H1 (cell line): ENCODE data around the gene CA14. TPM values are rescaled to one million over a fixed set of nuclear protein-coding genes. Genes with fewer than 3 reads are reported as not detected.

Experiments
- CTBP2 ChIP-seq: IDR thresholded peaks from 2 replicates; pipeline ENCODE4 v1.7.0; 2011; ENCODE audit warnings: borderline replicate concordance, mild to moderate bottlenecking, moderate library complexity, mixed read lengths, low read length; ENCODE audit not compliant: insufficient read depth, insufficient read length
- EGR1 ChIP-seq: IDR thresholded peaks from 2 replicates; pipeline ENCODE4 v1.6.1; 2011; ENCODE audit warnings: low read depth, low read length, borderline replicate concordance
- EP300 ChIP-seq, 2 experiments: IDR thresholded peaks; 1 replicate in 1 of 2; 2 replicates in 1 of 2; pipeline ENCODE4 v1.6.1; 2011 to 2012; ENCODE audit warnings: low read depth in 2 of 2, low read length in 2 of 2, mild to moderate bottlenecking in 2 of 2, borderline replicate concordance in 1 of 2, inconsistent platforms in 1 of 2, moderate library complexity in 1 of 2
- GTF2F1 ChIP-seq: IDR thresholded peaks from 2 replicates; pipeline ENCODE4 v1.6.1; 2012; ENCODE audit warnings: low read depth, low read length, improper control_type of control experiment, borderline replicate concordance
- KDM4A ChIP-seq: IDR thresholded peaks from one replicate; pipeline ENCODE4 v1.7.1; 2012; ENCODE audit warnings: low read depth, mild to moderate bottlenecking, moderate library complexity, low read length, inconsistent platforms; ENCODE audit not compliant: severe bottlenecking
- KDM5A ChIP-seq: fragments of 200-600 bp; IDR thresholded peaks from 2 replicates; pipeline ENCODE4 v1.7.1; 2012; ENCODE audit warnings: mild to moderate bottlenecking, low read length, inconsistent platforms, mixed read lengths
- MAFK ChIP-seq: IDR thresholded peaks from 2 replicates; pipeline ENCODE4 v1.6.1; 2012; ENCODE audit warnings: low read depth, mild to moderate bottlenecking, improper control_type of control experiment, low read length
- NRF1 ChIP-seq: IDR thresholded peaks from 2 replicates; pipeline ENCODE4 v1.6.1; 2011; ENCODE audit warnings: mild to moderate bottlenecking, low read depth, low read length, improper control_type of control experiment
- POLR2AphosphoS5 ChIP-seq: IDR thresholded peaks from 2 replicates; pipeline ENCODE4 v1.6.1; 2011; ENCODE audit warnings: low read depth, low read length
- POU5F1 ChIP-seq: IDR thresholded peaks from 2 replicates; pipeline ENCODE4 v1.6.1; 2011; ENCODE audit warnings: low read depth, mild to moderate bottlenecking, low read length, moderate library complexity
- RAD21 ChIP-seq, 2 experiments: IDR thresholded peaks in 1 of 2; conservative IDR thresholded peaks in 1 of 2; 2 replicates each; pipeline ENCODE4 v1.6.1; 2011; ENCODE audit warnings: low read depth in 2 of 2, low read length in 2 of 2, improper control_type of control experiment in 1 of 2, inconsistent platforms in 1 of 2, mild to moderate bottlenecking in 1 of 2, moderate library complexity in 1 of 2
- RXRA ChIP-seq: IDR thresholded peaks from 2 replicates; pipeline ENCODE4 v1.6.1; 2011; ENCODE audit warnings: low read depth, mild to moderate bottlenecking, low read length, moderate library complexity; ENCODE audit not compliant: insufficient read depth
- SIN3A ChIP-seq, 2 experiments: IDR thresholded peaks in 1 of 2; conservative IDR thresholded peaks in 1 of 2; 2 replicates each; pipeline ENCODE4 v1.6.1; 2011 to 2012; ENCODE audit warnings: low read length in 2 of 2, improper control_type of control experiment in 1 of 2, low read depth in 1 of 2, mild to moderate bottlenecking in 1 of 2
- SIRT6 ChIP-seq: IDR thresholded peaks from one replicate; pipeline ENCODE4 v1.7.1; 2012; ENCODE audit warnings: low read length, inconsistent platforms
- SIX5 ChIP-seq: IDR thresholded peaks from 2 replicates; pipeline ENCODE4 v1.6.1; 2011; ENCODE audit warnings: mild to moderate bottlenecking, low read depth, low read length
- SP1 ChIP-seq: IDR thresholded peaks from 2 replicates; pipeline ENCODE4 v1.6.1; 2011; ENCODE audit warnings: low read depth, low read length
- SP2 ChIP-seq: IDR thresholded peaks from 2 replicates; pipeline ENCODE4 v1.6.1; 2012; ENCODE audit warnings: mild to moderate bottlenecking, low read length, inconsistent platforms
- SUZ12 ChIP-seq: fragments of 200-600 bp; sonication (generic); IDR thresholded peaks from 2 replicates; pipeline ENCODE4 v1.6.1; 2012; ENCODE audit warnings: mild to moderate bottlenecking, inconsistent platforms, low read length, moderate library complexity, mixed read lengths
- TAF1 ChIP-seq: IDR thresholded peaks from 2 replicates; pipeline ENCODE4 v1.6.1; 2011; ENCODE audit warnings: mild to moderate bottlenecking, low read depth, low read length
- TAF7 ChIP-seq: optimal IDR thresholded peaks from 2 replicates; pipeline ENCODE3; 2011; ENCODE audit warnings: low read depth, mild to moderate bottlenecking, inconsistent platforms, low read length, moderate library complexity, borderline replicate concordance
- YY1 ChIP-seq: IDR thresholded peaks from 2 replicates; pipeline ENCODE4 v1.6.1; 2011; ENCODE audit warnings: low read depth, mild to moderate bottlenecking, low read length
- polyA plus RNA-seq, 7 experiments: library from polyadenylated mRNA; depleted of rRNA in 3 of 7; stranded (reverse) in 5 of 7; unstranded in 2 of 7; fragments of >200 nt in 5 of 7; fragments of 200-250 nt in 2 of 7; gene quantifications; 1 replicate in 5 of 7; 2 replicates in 1 of 7; 4 replicates in 1 of 7; pipeline versions ENCODE4 v1.2.1 to v1.2.3, GENCODE V29; 2011 to 2013; ENCODE audit warnings: missing spikeins in 2 of 7, mixed read lengths in 2 of 7
- total RNA-seq: library from RNA; stranded (reverse); fragmentation: NEBNext Ultra II Directional; extraction: Animal tissue kit (Norgen Biotek cat#: 25700); gene quantifications from 2 replicates; pipeline ENCODE4 v1.2.1, GENCODE V29; 2021
- TF ChIP-seq, protein P1 (sequence below): IDR thresholded peaks from 2 replicates; pipeline ENCODE4 v1.6.1; 2011; ENCODE audit warnings: low read depth, mild to moderate bottlenecking, low read length; ENCODE audit not compliant: insufficient read depth
- TF ChIP-seq, protein P2 (sequence below): IDR thresholded peaks from 2 replicates; pipeline ENCODE4 v1.6.1; 2012; ENCODE audit warnings: inconsistent platforms

Gene CA14
- total and polyA plus RNA-seq, 2 of the 8 experiments (the other 6 are each of a cell fraction or from before 2014, with no cell fraction given): 52.3 to 105 TPM

DNA sequence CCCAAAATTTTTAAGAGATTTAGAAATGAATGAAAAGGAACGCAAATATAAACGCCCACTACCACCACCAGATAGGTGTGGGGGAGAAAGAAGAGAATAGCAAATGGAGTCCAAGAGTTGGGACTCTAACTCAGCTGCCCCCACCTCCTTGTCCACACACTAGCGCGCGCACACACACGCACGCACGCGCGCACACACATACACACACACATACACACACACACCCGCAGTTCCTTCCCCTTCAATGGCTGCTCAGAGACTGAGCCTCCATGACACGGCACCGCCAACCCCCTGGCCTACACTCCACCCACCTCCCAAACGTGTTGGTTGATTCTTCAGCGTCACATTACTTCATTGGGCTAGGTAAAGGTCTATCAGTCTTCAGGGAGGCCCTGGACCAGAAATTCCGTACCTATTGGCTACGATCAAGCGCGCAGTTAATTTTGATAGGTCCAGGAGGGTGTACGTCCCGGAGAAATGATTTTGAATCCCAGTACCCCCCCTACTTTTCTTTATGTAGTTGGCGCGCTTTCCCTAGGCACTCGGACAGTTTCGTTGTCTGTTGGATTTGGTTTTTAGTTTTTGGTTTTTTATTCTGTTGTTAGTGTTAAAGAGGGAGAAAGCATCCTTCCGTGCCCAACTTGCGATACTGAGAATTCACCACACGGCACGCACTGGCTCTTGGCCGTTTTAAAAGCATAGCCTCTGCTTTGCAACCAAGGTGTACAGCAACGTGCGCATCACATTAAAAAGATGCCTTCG is 21.5 kb upstream of the CA14 start, which contains the start of gene ANP32E (continued):
- TF ChIP-seq CTBP2 (no peak), SIX5 (no peak), TAF7 (peak; percentile 99), KDM4A (peak; percentile 13), NRF1 (no peak; the same call in 1 of the 2 replicates), YY1 (peak; percentile 90), SUZ12 (no peak), MAFK (no peak), TAF1 (peak; percentile 100), POLR2AphosphoS5 (peak; percentile 94), SIN3A (conservative IDR thresholded peaks at IDR 0.05 in 1 of 2, IDR thresholded peaks at IDR 0.05 in 1 of 2; ENCODE audit: low read depth in 1 of 2, low read length in 2 of 2) (0 out of 4 replicates have a peak, but pooled peaks of 1 of the 2 experiments have one; percentile 46), SIRT6 (no peak), EP300 (IDR thresholded peaks at IDR 0.05; ENCODE audit: borderline replicate concordance in 1 of 2, low read depth in 2 of 2, low read length in 2 of 2) (no peak), RXRA (no peak), SP2 (peak; percentile 85), SP1 (peak; percentile 99), RAD21 (IDR thresholded peaks at IDR 0.05 in 1 of 2, conservative IDR thresholded peaks at IDR 0.05 in 1 of 2; ENCODE audit: low read depth in 2 of 2, low read length in 2 of 2) (peak in 1 of 2 experiments; percentile 24; a peak in 1 of 4 replicates), EGR1 (no peak), GTF2F1 (peak; percentile 71), POU5F1 (no peak), KDM5A (no peak)
- TF ChIP-seq, protein P1, sequence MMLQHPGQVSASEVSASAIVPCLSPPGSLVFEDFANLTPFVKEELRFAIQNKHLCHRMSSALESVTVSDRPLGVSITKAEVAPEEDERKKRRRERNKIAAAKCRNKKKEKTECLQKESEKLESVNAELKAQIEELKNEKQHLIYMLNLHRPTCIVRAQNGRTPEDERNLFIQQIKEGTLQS: no peak
- TF ChIP-seq, protein P2, sequence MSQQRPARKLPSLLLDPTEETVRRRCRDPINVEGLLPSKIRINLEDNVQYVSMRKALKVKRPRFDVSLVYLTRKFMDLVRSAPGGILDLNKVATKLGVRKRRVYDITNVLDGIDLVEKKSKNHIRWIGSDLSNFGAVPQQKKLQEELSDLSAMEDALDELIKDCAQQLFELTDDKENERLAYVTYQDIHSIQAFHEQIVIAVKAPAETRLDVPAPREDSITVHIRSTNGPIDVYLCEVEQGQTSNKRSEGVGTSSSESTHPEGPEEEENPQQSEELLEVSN: peak; percentile 32; the same call in 1 of the 2 replicates
